ENCODE results near the gene SMIM21.

Gene SMIM21

GRCh38 chr18:75427603-75428002, at the start of gene SMIM21:
SMIM21 (minus strand) TSS chr18:75427703; CDS start chr18:75427563, 140 bp downstream.
- DNase-seq: no peak

- no peak for DNase-seq
Observed at GRCh38 chr18:75475228-75475627, 47.7 kb upstream of the SMIM21 start.

- DNase-seq: no peak
Observed at GRCh38 chr18:75474332-75474731, 46.8 kb upstream of the SMIM21 start.

GRCh38 chr18:75473316-75473715, 45.8 kb upstream of the SMIM21 start:
- no peak for DNase-seq

GRCh38 chr18:75472906-75473305, 45.4 kb upstream of the SMIM21 start:
- DNase-seq: no peak

GRCh38 chr18:75472396-75472795, 44.9 kb upstream of the SMIM21 start:
- DNase-seq: no peak

- no peak for DNase-seq
Observed at GRCh38 chr18:75471850-75472249, 44.3 kb upstream of the SMIM21 start.

GRCh38 chr18:75467851-75468250, 40.3 kb upstream of the SMIM21 start:
- no peak for DNase-seq

- DNase-seq: no peak
Observed at GRCh38 chr18:75467281-75467795, 39.8 kb upstream of the SMIM21 start.

- DNase-seq: no peak
Observed at GRCh38 chr18:75464356-75464755, 36.9 kb upstream of the SMIM21 start.

- DNase-seq: no peak
Observed at GRCh38 chr18:75462178-75462832, 34.8 kb upstream of the SMIM21 start.

- peak in 1 of 2 experiments; percentile 17 for DNase-seq
Observed at GRCh38 chr18:75456199-75456631, 28.7 kb upstream of the SMIM21 start.

- peak in 1 of 2 experiments; percentile 40 for DNase-seq
Observed at GRCh38 chr18:75455249-75456198, 28.0 kb upstream of the SMIM21 start.

- no peak for DNase-seq
Observed at GRCh38 chr18:75454022-75454795, 26.7 kb upstream of the SMIM21 start.

GRCh38 chr18:75450906-75451305, 23.4 kb upstream of the SMIM21 start:
- no peak for DNase-seq

GRCh38 chr18:75441896-75442295, 14.4 kb upstream of the SMIM21 start:
- no peak for DNase-seq

- DNase-seq: peak in 1 of 2 experiments; percentile 31
Observed at GRCh38 chr18:75439348-75439747, 11.8 kb upstream of the SMIM21 start.

GRCh38 chr18:75438891-75439290, 11.4 kb upstream of the SMIM21 start:
- no peak for DNase-seq

- DNase-seq: no peak
Observed at GRCh38 chr18:75437979-75438378, 10.5 kb upstream of the SMIM21 start.

- DNase-seq: no peak
Observed at GRCh38 chr18:75433098-75433497, 5.6 kb upstream of the SMIM21 start.

GRCh38 chr18:75429975-75430374, 2.5 kb upstream of the SMIM21 start:
- DNase-seq: no peak

- DNase-seq: no peak
Observed at GRCh38 chr18:75428490-75428889, 987 bp upstream of the SMIM21 start.

- no peak for DNase-seq
Observed at GRCh38 chr18:75422341-75422910, 5.1 kb downstream of the SMIM21 start.
